Erythroblast (primary cell): ENCODE measurements around the gene ADAMTSL1.

ENCODE experiments used
- GATA1 ChIP-seq: IDR thresholded peaks from 2 replicates; pipeline ENCODE4 v1.6.1; 2011; ENCODE audit warnings: low read depth, mild to moderate bottlenecking, control low read depth, low read length, moderate library complexity
- POLR2A ChIP-seq: IDR thresholded peaks from 2 replicates; pipeline ENCODE4 v1.6.1; 2011; ENCODE audit warnings: mild to moderate bottlenecking, low read length

GRCh38 chr9:18658804-18659705 is 185.1 kb downstream of the ADAMTSL1 start:
- TF ChIP-seq POLR2A (no peak), GATA1 (no peak)
